HG03342 (cell line): ENCODE measurements around the gene QRFP.
"Not testable (repeated sequence)": the region's sequence is repeated elsewhere in the genome, so short reads cannot be mapped to it uniquely, and the experiment has no call there.

Experiments
- ATAC-seq: cut with Tn5 transposase; IDR thresholded peaks from one replicate; pipeline ENCODE4 v1.9.1; 2021; ENCODE audit warnings: mild to moderate bottlenecking, moderate library complexity; ENCODE audit not compliant: unreplicated experiment

The QRFP gene

DNA sequence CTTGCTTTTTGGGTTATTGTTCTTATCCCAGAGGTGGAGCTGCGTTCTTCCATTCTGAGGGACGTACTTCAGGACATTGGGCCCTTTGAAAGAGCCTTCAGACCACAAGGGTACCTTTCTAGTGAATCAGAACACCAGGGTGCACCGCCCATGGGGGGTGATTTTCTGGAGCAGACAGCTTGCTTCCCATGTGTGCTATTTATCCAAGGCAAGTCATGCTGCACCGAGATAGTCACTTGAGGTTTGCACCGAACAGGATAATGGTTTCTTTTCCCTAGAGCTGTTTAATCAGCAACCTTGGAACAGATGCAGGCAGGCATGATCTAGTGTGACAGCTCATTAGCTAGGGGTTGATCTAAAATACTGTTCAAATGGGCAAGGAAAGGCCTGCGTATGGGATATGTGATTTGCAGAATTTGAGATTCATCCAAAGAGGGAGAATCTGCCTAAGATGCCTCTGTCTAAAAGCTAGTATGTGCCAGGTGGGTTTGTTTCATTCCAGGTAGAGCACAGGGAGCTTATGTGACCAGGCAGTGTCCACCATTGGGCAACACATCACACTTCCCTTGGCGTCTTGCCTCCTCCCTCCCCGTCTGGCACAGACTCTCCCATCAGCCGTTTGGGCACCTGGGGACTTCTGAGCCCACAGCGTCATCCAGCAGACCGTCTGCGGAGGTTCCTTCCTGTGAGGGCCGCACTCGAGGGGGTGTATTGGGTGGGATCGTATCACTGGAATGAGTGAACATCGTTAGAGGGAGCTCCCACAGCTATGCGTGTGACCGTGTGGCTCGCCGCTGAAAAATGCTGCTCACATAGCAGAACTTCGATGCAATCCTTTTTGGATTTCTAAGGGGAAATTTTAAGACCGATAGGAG, 38.5 kb downstream of the QRFP start:
- ATAC-seq = no peak

DNA sequence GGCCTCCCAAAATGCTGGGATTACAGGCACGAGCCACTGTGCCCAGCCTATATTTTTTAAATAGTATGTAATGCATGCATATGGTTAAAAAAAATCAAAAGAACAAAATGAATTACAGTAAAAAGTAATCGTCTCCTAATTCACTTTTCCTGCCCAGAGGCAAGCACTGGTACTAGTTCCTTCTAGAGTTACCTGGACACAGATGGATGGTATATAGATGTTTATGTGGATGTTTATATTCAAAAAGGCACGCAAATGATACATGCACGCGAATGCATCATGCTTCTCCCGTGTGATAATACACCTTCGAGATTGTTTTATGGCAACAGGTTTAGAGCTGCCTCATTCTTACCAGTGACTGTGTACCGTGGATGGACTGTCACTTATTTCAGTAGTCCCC, 40.1 kb downstream of the QRFP start:
- no peak for ATAC-seq

DNA sequence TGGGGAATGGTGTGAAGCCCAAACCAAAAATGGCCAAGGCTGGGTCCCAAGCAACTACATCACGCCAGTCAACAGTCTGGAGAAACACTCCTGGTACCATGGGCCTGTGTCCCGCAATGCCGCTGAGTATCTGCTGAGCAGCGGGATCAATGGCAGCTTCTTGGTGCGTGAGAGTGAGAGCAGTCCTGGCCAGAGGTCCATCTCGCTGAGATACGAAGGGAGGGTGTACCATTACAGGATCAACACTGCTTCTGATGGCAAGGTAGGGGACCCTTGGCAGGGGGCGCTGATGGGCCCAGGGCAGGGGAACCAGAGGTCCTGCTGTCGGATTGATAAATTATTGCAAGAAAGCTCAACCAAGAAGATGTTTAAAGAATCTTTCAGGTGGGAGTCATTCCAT, 41.8 kb downstream of the QRFP start:
- ATAC-seq = no peak

DNA sequence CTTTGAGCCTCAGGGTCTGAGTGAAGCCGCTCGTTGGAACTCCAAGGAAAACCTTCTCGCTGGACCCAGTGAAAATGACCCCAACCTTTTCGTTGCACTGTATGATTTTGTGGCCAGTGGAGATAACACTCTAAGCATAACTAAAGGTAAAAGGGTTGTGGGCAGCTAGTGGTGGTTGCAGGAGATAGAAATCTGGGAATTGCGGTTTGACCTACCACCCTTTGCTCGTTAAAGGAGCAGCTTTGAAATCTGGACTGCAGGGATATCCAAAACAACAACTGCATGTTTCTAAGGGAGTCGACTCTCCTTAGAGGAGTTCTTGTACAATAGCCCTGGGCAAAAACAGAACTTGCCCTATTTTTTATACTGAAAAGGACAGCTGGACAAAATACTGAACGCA, 42.5 kb downstream of the QRFP start:
- ATAC-seq = no peak

DNA sequence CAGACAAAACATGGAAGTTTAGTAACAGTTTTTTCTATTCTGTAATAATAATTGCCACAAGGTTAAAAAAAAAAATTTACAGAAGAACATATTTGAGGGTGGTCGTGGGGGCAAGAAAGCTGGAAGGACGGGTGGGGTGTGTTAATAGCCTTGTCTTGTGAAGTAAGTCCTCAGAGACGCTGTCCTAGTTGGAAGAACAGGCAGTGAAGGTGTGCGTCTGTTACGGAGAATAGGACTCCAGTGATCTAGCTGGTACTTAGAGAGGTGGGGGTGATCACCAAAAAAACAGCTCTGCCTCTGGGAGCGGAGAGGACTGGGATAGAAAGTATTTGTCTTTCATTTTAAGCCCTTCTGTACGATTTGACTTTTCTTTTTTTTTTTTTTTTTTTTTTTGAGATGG, 43.8 kb downstream of the QRFP start:
- ATAC-seq = no peak

DNA sequence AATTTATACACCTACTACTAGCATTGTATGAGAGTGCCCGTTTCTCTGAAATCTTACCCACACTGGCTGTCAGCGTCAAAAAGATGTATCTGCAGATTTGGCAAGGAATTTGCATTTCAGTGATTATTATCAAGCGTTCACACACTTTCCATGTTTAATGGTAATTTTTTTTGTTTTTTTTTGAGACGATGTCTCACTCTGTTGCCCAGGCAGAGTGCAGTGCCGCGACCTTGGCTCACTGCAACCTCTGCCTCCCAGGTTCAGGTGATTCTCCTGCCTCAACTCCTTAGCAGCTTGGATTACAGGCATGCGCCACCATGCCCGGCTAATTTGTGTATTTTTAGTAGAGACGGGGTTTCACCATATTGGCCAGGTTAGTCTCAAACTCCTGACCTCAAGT, 47.3 kb downstream of the QRFP start:
- ATAC-seq = no peak

DNA sequence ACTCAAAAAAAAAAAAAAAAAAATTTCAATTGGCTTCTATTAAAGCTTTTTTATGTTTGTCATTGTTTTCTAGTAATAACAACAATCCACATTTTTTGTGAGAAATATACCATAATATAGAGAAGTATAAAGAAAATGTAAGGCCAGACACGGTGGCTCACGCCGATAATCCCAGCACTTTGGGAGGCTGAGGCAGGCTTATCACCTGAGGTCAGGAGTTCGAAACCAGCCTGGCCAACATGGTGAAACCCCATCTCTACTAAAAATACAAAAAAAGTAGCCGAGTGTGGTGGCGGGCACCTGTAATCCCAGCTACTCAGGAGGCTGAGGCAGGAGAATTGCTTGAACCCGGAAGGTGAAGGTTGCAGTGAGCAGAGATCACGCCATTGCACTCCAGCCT, 48.1 kb downstream of the QRFP start:
- ATAC-seq = not testable (repeated sequence)

DNA sequence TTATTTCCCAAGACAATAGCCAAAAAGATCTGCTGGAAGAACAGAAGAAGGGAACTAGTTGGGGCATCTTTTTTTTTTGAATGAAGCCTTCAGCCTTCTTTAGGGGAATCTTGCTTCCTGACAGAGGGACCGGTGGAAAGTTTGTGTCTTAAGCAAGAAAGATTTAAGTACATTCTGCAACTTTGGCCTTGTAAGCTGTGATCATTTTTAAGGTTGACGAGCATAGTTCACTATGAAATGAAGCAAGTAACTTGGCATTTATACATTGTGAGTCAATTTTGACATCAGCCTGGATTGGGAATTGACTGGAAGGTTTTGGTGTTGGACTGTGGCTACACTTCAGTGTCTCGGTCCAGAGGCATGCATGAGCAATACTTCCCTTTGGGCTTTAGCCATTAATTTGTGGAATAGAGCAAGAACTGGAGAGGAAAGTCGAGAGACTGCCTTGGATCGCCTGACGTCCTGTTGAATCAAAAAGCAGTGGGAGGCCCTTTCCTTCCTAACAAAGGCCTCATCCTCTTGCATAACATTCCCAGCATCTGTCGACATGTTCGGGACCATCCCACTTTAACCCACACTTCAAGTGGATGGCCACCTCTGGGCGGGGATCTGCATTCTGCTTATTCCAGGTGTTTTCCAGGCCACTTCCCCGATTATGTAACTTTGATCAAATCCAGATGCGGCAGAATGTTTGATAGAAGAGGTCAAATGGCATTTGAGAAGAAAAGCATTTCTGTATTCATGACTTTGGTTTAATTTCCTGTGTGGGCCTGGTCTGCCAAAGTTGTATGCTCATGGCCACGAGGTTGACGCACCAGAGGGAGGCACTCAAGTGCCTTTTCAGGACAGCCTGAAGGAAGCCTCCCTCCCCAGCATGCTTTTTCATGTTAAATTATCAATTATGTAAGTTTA, 49.0 kb downstream of the QRFP start:
- no peak for ATAC-seq

DNA sequence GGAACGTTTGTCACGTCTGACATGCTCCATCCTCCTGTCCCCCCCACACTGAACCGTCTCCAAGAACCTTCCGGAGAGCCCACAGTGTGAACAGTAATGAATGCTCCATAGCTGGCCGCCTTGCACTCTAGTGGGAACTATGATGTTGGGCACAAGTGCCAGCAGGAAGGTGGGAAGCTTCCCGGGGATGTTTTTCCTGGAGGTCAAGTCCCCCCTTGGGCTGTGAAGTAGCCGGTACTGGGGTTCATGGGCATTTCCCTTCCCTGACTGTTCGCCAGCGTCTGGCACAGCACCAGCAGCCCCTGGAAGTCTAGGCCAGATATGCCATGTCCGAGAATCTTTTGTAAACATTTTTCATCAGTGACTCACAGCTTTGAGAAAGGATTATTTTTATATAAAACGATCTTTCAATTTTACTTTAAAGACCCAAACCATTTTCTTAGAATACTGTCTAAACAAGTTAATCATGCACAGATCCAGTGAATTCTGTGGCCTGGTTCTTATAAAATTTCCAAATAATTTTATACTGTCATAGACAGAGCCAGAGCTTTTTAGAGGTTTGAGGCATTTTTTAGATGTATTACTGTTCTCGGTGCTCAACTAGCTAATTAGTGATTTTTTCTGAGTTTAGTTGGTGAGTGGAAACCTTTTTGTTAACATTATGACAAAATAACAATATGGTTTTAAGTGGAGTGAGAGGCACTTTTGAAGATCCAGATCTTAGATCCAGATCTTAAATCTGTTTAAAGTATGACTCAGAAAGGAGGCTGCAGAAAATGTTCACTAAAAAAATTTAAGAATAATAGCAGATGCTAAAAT, 49.9 kb downstream of the QRFP start:
- ATAC-seq = no peak

DNA sequence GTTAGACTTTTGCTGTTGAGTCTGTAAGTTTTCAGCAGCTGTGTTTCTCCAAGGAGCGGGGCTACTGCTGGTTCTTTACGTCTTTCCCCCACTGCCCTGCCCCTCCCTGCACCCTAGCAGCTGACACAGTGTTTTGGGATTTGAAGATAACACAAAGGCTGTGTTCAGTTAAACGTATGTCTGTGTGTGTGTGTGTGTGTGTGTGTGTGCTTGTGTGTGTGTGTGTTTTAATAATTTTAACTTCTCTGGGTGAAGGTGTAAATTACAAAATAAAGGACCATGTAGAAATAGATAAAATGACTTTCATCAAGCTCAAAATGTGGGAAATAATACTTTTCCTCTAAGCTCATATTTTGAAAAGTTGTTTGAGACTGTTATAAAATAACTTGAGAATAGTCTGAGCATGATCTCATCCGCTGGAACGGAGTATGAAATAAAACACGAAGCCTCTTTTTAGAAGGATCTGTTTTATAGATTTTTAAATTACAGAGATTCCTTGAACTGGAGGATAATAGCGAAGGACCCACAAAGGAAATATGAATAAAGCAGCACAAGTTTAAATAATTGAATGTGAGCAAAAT, 50.6 kb downstream of the QRFP start:
- ATAC-seq = no peak

DNA sequence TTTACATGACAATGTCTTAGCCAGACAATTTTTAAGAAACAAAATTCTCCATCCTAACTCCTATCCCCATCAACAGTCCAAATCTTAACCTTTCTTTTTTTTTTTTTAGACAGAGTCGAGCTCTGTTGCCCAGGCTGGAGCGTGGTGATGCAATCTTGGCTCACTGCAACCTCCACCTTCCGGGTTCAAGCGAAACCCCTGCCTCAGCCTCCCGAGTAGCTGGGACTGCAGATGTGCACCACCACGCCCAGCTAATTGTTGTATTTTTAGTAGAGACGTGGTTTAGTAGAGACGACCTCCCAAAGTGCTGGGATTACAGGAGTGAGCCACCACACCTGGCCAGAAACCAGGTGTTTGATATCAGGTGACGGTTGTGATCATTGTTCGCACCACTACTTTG, 51.4 kb downstream of the QRFP start:
- no peak for ATAC-seq

DNA sequence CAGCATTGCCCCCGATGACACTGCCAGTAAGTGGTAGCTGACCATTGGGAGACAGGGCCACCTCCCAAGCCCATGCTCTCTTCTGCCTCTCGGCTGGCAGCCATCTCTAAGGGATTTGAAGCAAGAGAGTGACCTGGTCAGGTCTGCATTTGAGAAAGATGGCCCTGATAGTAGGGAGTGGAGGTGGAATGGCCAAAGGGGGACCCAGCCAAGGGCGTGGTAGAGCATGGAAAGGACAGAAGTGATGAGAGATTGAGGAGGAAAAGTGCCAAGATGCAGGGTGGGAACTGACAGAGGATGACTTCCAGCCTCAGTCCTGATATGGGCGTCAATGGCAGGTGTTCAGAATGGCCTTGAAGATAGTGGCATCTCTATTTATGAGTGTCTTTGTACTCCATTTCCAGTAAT, 52.6 kb downstream of the QRFP start:
- ATAC-seq = no peak

DNA sequence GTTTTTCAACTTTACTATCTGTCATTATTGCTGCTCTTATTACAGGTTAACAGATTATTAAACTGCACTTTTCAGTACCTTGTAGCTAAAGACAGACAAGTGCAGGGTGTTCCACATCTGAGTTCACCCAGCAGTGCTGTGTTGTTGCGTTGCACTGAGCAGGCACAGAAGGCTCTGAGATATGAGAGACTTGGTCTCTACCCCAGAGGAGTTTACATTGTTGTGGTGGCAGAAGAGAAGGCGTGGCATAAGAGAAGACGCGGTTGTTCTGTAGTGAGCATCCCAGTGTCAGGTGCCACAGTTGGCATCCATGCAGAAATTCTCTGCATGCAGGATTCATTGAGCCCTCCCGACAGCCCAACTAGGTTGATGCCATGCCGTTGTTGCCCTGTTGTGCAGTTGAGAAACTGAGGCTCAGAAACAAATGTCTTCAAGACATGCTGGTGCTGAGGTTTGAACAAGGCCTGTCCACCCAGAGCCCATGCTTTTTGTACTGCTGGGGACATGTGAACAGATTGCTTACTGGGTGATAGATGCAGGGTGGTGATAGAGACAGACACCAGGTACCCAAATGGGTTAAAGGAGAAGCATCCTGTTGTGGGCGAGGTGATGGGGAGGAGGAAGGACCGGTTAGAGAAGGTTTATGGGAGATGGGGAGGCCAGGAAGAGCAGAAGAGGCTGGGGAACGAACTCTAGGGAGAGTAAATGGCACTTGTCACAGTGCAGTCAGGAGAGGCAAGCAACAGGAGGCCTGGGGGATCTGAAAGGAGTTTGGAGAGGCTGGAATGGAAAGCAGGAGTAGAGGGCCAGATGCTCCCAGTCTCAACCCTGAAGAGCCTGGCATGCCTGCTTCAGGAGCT, 53.3 kb downstream of the QRFP start:
- no peak for ATAC-seq
